Natural killer cell treated with Interleukin-12 subunit alpha and Interleukin-12 subunit beta and Interleukin-15 and Interleukin-18, amount 100 ng/mL, for 72 hours (primary cell): ENCODE results near the gene CDKN2B. TPM values are rescaled to one million over a fixed set of nuclear protein-coding genes. Genes with fewer than 3 reads are reported as not detected.

Experiments used
- ATAC-seq, 2 donors: fragments of 150-1000 bp; cut with Tn5 transposase in 1 of 2; sonication (Bioruptor Pico), chemical (Tn5 transposase) in 1 of 2; 2 replicates each; pipeline ENCODE4 v1.10.0; 2021
- DNase-seq: peaks from one replicate; pipeline ENCODE4 v3.0.0; 2022; ENCODE audit warnings: low spot score
- H3K27ac Mint-ChIP-seq, 2 donors: 1 replicate in 1 of 2; 2 replicates in 1 of 2; pipeline ENCODE4 v1.8.0; 2022; ENCODE audit warnings: mixed read lengths in 2 of 2, mild to moderate bottlenecking in 1 of 2, moderate library complexity in 1 of 2
- H3K27me3 Mint-ChIP-seq, 2 donors: 1 replicate in 1 of 2; 2 replicates in 1 of 2; pipeline ENCODE4 v1.8.0; 2022; ENCODE audit warnings: mixed read lengths in 2 of 2
- H3K36me3 Mint-ChIP-seq: one replicate; pipeline ENCODE4 v1.8.0; 2022; ENCODE audit warnings: mixed read lengths
- H3K4me1 Mint-ChIP-seq, 2 donors: 1 replicate in 1 of 2; 2 replicates in 1 of 2; pipeline ENCODE4 v1.8.0; 2022; ENCODE audit warnings: low read depth in 2 of 2, mixed read lengths in 2 of 2, mild to moderate bottlenecking in 1 of 2
- H3K4me3 Mint-ChIP-seq: one replicate; pipeline ENCODE4 v1.8.0; 2022; ENCODE audit warnings: mixed read lengths
- H3K9me3 Mint-ChIP-seq: 2 replicates; pipeline ENCODE4 v1.8.0; 2022; ENCODE audit warnings: mixed read lengths
- total RNA-seq, 2 donors: library from RNA; stranded (reverse); gene quantifications; one replicate each; pipeline ENCODE4 v1.2.3, GENCODE V29; 2022

CDKN2B gene
- total RNA-seq, 2 donors from 2014 or later, result 1.6 to 5.0 TPM

GRCh38 chr9:21982391-21982790 lies 26.7 kb downstream of the CDKN2B start:
- H3K27ac Mint-ChIP-seq, result no peak overlapping the region
- H3K36me3 Mint-ChIP-seq, result peaks cover 7% of the 10 kb centered on the region
- DNase-seq (no peak), ATAC-seq (no peak)
- no peak overlapping the region for H3K4me3 Mint-ChIP-seq
- H3K4me1 Mint-ChIP-seq, result peaks cover 6 to 7% of the 10 kb centered on the region in 2 donors
- peaks cover 47 to 60% of the 10 kb centered on the region in 2 donors for H3K27me3 Mint-ChIP-seq
- no peaks in the 10 kb centered on the region for H3K9me3 Mint-ChIP-seq

GRCh38 chr9:21976334-21976875 lies 32.7 kb downstream of the CDKN2B start:
- no peak overlapping the region for H3K27ac Mint-ChIP-seq
- no peaks in the 10 kb centered on the region for H3K9me3 Mint-ChIP-seq
- ATAC-seq (no peak), DNase-seq (no peak)
- H3K27me3 Mint-ChIP-seq, result peaks cover 60 to 77% of the 10 kb centered on the region in 2 donors
- no peak overlapping the region for H3K4me3 Mint-ChIP-seq
- peaks cover 16 to 23% of the 10 kb centered on the region in 2 donors for H3K4me1 Mint-ChIP-seq
- peaks cover 8% of the 10 kb centered on the region for H3K36me3 Mint-ChIP-seq

GRCh38 chr9:21974722-21975409 lies 34.2 kb downstream of the CDKN2B start:
- peak overlapping the region in 1 of 2 donors; percentile 68 for H3K27ac Mint-ChIP-seq

GRCh38 chr9:21974343-21974721 lies 34.8 kb downstream of the CDKN2B start:
- peaks cover 13% of the 10 kb centered on the region for H3K36me3 Mint-ChIP-seq
- no peaks in the 10 kb centered on the region for H3K9me3 Mint-ChIP-seq
- DNase-seq, result no peak
- peak overlapping the region; percentile 91 for H3K4me3 Mint-ChIP-seq
- H3K27ac Mint-ChIP-seq, result peak overlapping the region in 1 of 2 donors; percentile 68
- H3K27me3 Mint-ChIP-seq, result peaks cover 67 to 90% of the 10 kb centered on the region in 2 donors
- H3K4me1 Mint-ChIP-seq, result peaks cover 24 to 25% of the 10 kb centered on the region in 2 donors
- ATAC-seq, result no peak

More at GRCh38 chr9:21974722-21975409, 34.2 kb downstream of the CDKN2B start:
- H3K27me3 Mint-ChIP-seq, result peaks cover 69 to 90% of the 10 kb centered on the region in 2 donors
- H3K36me3 Mint-ChIP-seq, result peaks cover 13% of the 10 kb centered on the region
- no peaks in the 10 kb centered on the region for H3K9me3 Mint-ChIP-seq
- H3K4me3 Mint-ChIP-seq, result peak overlapping the region; percentile 91
- H3K4me1 Mint-ChIP-seq, result peaks cover 23 to 27% of the 10 kb centered on the region in 2 donors
- DNase-seq (no peak), ATAC-seq (peak; percentile 76 to 77)

GRCh38 chr9:21972361-21972760 lies 36.7 kb downstream of the CDKN2B start:
- ATAC-seq, result no peak
- no peaks in the 10 kb centered on the region for H3K9me3 Mint-ChIP-seq

GRCh38 chr9:21970800-21971640 lies 38.1 kb downstream of the CDKN2B start:
- no peak for DNase-seq
- Mint-ChIP-seq H3K27ac (no peak overlapping the region), H3K27me3 (peaks cover 71 to 96% of the 10 kb centered on the region in 2 donors), H3K36me3 (peaks cover 21% of the 10 kb centered on the region), H3K4me3 (no peak overlapping the region), H3K9me3 (no peaks in the 10 kb centered on the region), H3K4me1 (peaks cover 40 to 47% of the 10 kb centered on the region in 2 donors)
- no peak for ATAC-seq

More at GRCh38 chr9:21972361-21972760, 36.7 kb downstream of the CDKN2B start:
- H3K4me1 Mint-ChIP-seq, result peaks cover 37 to 39% of the 10 kb centered on the region in 2 donors
- peaks cover 67 to 91% of the 10 kb centered on the region in 2 donors for H3K27me3 Mint-ChIP-seq
- peaks cover 14% of the 10 kb centered on the region for H3K36me3 Mint-ChIP-seq
- no peak for DNase-seq
- no peak overlapping the region for H3K27ac Mint-ChIP-seq
- H3K4me3 Mint-ChIP-seq, result no peak overlapping the region

- no peak for DNase-seq
- Mint-ChIP-seq H3K4me1 (peaks cover 45 to 50% of the 10 kb centered on the region in 2 donors), H3K9me3 (no peaks in the 10 kb centered on the region), H3K36me3 (peaks cover 26% of the 10 kb centered on the region), H3K27me3 (peaks cover 73 to 95% of the 10 kb centered on the region in 2 donors), H3K27ac (no peak overlapping the region), H3K4me3 (no peak overlapping the region)
- ATAC-seq, result no peak
These were observed 38.9 kb downstream of the CDKN2B start for GRCh38 chr9:21969951-21970799.

GRCh38 chr9:21969011-21969940 lies 39.8 kb downstream of the CDKN2B start:
- Mint-ChIP-seq H3K36me3 (peaks cover 26% of the 10 kb centered on the region), H3K4me1 (peaks cover 40 to 50% of the 10 kb centered on the region in 2 donors), H3K27me3 (peaks cover 69 to 90% of the 10 kb centered on the region in 2 donors), H3K27ac (peak overlapping the region; percentile 0 to 30), H3K9me3 (no peaks in the 10 kb centered on the region), H3K4me3 (peak overlapping the region; percentile 43)
- no peak for ATAC-seq
- DNase-seq, result no peak

GRCh38 chr9:21968331-21969010 lies 40.6 kb downstream of the CDKN2B start:
- DNase-seq (no peak), ATAC-seq (no peak)
- H3K4me3 Mint-ChIP-seq, result peak overlapping the region; percentile 43
- H3K27me3 Mint-ChIP-seq, result peaks cover 68 to 90% of the 10 kb centered on the region in 2 donors
- H3K36me3 Mint-ChIP-seq, result peaks cover 32% of the 10 kb centered on the region
- peaks cover 38 to 49% of the 10 kb centered on the region in 2 donors for H3K4me1 Mint-ChIP-seq
- peak overlapping the region; percentile 0 to 30 for H3K27ac Mint-ChIP-seq
- no peaks in the 10 kb centered on the region for H3K9me3 Mint-ChIP-seq

- H3K27ac Mint-ChIP-seq, result no peak overlapping the region
- H3K9me3 Mint-ChIP-seq, result no peaks in the 10 kb centered on the region
- DNase-seq (no peak), ATAC-seq (no peak)
- peak overlapping the region; percentile 43 for H3K4me3 Mint-ChIP-seq
- peaks cover 35% of the 10 kb centered on the region for H3K36me3 Mint-ChIP-seq
- H3K27me3 Mint-ChIP-seq, result peaks cover 73 to 93% of the 10 kb centered on the region in 2 donors
- H3K4me1 Mint-ChIP-seq, result peaks cover 38 to 49% of the 10 kb centered on the region in 2 donors
These were observed 41.4 kb downstream of the CDKN2B start for GRCh38 chr9:21967702-21968101.

GRCh38 chr9:21967169-21967568 lies 41.9 kb downstream of the CDKN2B start:
- Mint-ChIP-seq H3K27me3 (peaks cover 72 to 93% of the 10 kb centered on the region in 2 donors), H3K4me3 (peak overlapping the region; percentile 43), H3K36me3 (peaks cover 35% of the 10 kb centered on the region), H3K9me3 (peaks cover 1% of the 10 kb centered on the region), H3K4me1 (peaks cover 38 to 49% of the 10 kb centered on the region in 2 donors), H3K27ac (no peak overlapping the region)
- ATAC-seq, result no peak
- DNase-seq, result no peak
